ENCODE results near the gene TRMT10C. TPM values are rescaled to one million over a fixed set of nuclear protein-coding genes. Genes with fewer than 3 reads are reported as not detected.

TRMT10C gene
- total and polyA plus RNA-seq, 9 of the 15 experiments (the other 6 are each of a cell fraction or from before 2014, with no cell fraction given): 48.6 to 106 (median 63.9) TPM

DNA sequence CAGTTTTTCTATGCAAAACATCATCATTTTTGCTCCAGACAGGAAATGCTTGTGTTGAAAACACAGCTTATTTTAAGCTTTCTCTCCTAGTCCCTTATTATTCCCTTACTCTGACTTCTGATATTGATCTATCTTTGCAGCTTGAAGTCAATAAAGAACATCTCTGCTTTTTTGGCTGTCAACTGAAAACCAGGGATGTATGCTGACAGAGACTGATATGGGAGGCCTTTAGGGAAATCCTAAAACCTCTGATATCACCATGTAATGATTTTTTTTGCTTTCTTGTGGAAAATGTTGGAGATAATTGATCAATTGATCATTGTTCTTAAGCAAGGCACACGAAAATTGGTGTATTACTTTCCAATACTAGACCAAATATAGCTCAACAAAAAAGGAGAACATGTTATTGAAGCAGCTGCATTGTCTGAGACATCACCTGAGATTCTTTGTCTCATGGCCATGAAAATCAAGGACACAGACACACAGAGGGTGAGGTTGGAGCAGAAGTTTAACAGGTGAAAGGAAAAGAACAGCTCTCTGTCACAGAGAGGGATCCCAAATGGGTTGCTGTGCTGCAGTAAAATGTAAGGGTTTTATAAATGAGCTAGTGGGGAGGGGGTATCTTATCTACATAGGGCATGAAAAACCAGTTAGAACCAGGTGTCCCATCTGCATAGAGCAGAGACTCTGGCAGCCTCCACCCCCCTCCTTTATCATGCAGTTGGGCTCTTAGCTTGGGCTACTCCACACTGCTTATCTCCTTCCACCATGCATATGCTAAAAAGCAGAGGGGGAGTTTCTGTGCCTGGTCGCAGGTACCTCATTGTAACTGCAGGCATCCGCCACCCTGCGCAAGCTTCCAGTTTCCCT is 31.6 kb upstream of the TRMT10C start (continued):
- TF ChIP-seq NR2C2 (CRISPR knock-in tag; IDR thresholded peaks at IDR 0.05) (no peak), NR2C2 (tag; IDR thresholded peaks at IDR 0.05) (0 out of 2 replicates have a peak, but pooled peaks have one; percentile 8), RBFOX2 (IDR thresholded peaks at IDR 0.05; ENCODE audit: low read depth, low read length) (no peak), CBFA2T2 (conservative IDR thresholded peaks at IDR 0.05) (peak; percentile 99), ZNF274 (IDR thresholded peaks at IDR 0.05; ENCODE audit: borderline replicate concordance, low read depth, low read length) (peak; percentile 85), MYNN (IDR thresholded peaks at IDR 0.05) (peak; percentile 80), MYNN (CRISPR knock-in tag; IDR thresholded peaks at IDR 0.05) (no peak), WHSC1 (IDR thresholded peaks at IDR 0.05; ENCODE audit: low read length) (no peak), PKNOX1 (IDR thresholded peaks at IDR 0.05) (no peak), ZNF134 (CRISPR knock-in tag; conservative IDR thresholded peaks at IDR 0.05) (no peak), HIVEP1 (CRISPR knock-in tag; IDR thresholded peaks at IDR 0.05) (no peak), FOXO4 (CRISPR knock-in tag; IDR thresholded peaks at IDR 0.05) (no peak), RBM17 (IDR thresholded peaks at IDR 0.05; ENCODE audit: borderline replicate concordance, low read depth, low read length) (no peak), RCOR1 (IDR thresholded peaks at IDR 0.05; ENCODE audit: borderline replicate concordance in 1 of 2, low read depth in 2 of 2, low read length in 2 of 2) (peak; percentile 79 to 89), ZNF224 (CRISPR knock-in tag; IDR thresholded peaks at IDR 0.05) (no peak), BDP1 (IDR thresholded peaks at IDR 0.05; ENCODE audit: insufficient read depth, insufficient read length) (no peak), U2AF2 (optimal IDR thresholded peaks at IDR 0.05; ENCODE audit: low read depth, low read length) (no peak), C11orf30 (IDR thresholded peaks at IDR 0.05; ENCODE audit: low read depth) (no peak), ZNF232 (CRISPR knock-in tag; IDR thresholded peaks at IDR 0.05) (peak; percentile 56; the same call in 1 of the 2 replicates), ERF (CRISPR knock-in tag; IDR thresholded peaks at IDR 0.05) (peak; percentile 30; the same call in 1 of the 2 replicates)
- TF ChIP-seq, protein P1, sequence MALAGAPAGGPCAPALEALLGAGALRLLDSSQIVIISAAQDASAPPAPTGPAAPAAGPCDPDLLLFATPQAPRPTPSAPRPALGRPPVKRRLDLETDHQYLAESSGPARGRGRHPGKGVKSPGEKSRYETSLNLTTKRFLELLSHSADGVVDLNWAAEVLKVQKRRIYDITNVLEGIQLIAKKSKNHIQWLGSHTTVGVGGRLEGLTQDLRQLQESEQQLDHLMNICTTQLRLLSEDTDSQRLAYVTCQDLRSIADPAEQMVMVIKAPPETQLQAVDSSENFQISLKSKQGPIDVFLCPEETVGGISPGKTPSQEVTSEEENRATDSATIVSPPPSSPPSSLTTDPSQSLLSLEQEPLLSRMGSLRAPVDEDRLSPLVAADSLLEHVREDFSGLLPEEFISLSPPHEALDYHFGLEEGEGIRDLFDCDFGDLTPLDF (CRISPR knock-in tag; IDR thresholded peaks at IDR 0.05): no peak
- TF ChIP-seq, protein P2, sequence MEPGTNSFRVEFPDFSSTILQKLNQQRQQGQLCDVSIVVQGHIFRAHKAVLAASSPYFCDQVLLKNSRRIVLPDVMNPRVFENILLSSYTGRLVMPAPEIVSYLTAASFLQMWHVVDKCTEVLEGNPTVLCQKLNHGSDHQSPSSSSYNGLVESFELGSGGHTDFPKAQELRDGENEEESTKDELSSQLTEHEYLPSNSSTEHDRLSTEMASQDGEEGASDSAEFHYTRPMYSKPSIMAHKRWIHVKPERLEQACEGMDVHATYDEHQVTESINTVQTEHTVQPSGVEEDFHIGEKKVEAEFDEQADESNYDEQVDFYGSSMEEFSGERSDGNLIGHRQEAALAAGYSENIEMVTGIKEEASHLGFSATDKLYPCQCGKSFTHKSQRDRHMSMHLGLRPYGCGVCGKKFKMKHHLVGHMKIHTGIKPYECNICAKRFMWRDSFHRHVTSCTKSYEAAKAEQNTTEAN (CRISPR knock-in tag; IDR thresholded peaks at IDR 0.05): no peak
- TF ChIP-seq, protein P3, sequence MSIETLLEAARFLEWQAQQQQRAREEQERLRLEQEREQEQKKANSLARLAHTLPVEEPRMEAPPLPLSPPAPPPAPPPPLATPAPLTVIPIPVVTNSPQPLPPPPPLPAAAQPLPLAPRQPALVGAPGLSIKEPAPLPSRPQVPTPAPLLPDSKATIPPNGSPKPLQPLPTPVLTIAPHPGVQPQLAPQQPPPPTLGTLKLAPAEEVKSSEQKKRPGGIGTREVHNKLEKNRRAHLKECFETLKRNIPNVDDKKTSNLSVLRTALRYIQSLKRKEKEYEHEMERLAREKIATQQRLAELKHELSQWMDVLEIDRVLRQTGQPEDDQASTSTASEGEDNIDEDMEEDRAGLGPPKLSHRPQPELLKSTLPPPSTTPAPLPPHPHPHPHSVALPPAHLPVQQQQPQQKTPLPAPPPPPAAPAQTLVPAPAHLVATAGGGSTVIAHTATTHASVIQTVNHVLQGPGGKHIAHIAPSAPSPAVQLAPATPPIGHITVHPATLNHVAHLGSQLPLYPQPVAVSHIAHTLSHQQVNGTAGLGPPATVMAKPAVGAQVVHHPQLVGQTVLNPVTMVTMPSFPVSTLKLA (conservative IDR thresholded peaks at IDR 0.05): 0 out of 4 replicates have a peak, but pooled peaks of 1 of the 2 experiments have one; percentile 48
